Lung (tissue), 12 donors: ENCODE measurements around the gene SPEF2. TPM values are rescaled to one million over a fixed set of nuclear protein-coding genes. Genes with fewer than 3 reads are reported as not detected.

Experiments used
- ATAC-seq: fragments of 200-7000 bp; cut with Tn5 transposase; one replicate; pipeline ENCODE4 v1.9.1; 2020; ENCODE audit warnings: moderate number of reproducible peaks; ENCODE audit not compliant: insufficient read depth, low FRiP score
- DNase-seq, 3 donors: peaks; one replicate each; pipeline ENCODE4 v3.0.0-alpha.2; 2013 to 2017
- H3K27ac ChIP-seq, 2 donors: one replicate each; pipeline ENCODE4 v1.5.1; 2013; ENCODE audit warnings: mild to moderate bottlenecking in 2 of 2, moderate library complexity in 2 of 2, control low read depth in 1 of 2, inconsistent platforms in 1 of 2, low read depth in 1 of 2, low read length in 1 of 2
- H3K27me3 ChIP-seq, 3 donors: one replicate each; pipeline ENCODE4 v1.5.1; 2013; ENCODE audit warnings: low read length in 2 of 3; ENCODE audit not compliant: control insufficient read depth in 3 of 3, insufficient read depth in 3 of 3
- H3K36me3 ChIP-seq, 4 donors: one replicate each; pipeline ENCODE4 v1.5.1; 2013; ENCODE audit warnings: low read length in 4 of 4, mild to moderate bottlenecking in 1 of 4, moderate library complexity in 1 of 4; ENCODE audit not compliant: control insufficient read depth in 4 of 4, insufficient read depth in 4 of 4
- H3K4me1 ChIP-seq, 5 donors: one replicate each; pipeline ENCODE4 v1.5.1; 2013; ENCODE audit warnings: low read length in 5 of 5, mild to moderate bottlenecking in 2 of 5, moderate library complexity in 1 of 5; ENCODE audit not compliant: control insufficient read depth in 5 of 5, insufficient read depth in 5 of 5
- H3K4me3 ChIP-seq: one replicate; pipeline ENCODE4 v1.5.1; 2013; ENCODE audit warnings: mild to moderate bottlenecking, control low read depth, moderate library complexity
- H3K9ac ChIP-seq, 2 donors: one replicate each; pipeline ENCODE4 v1.5.1; 2013; ENCODE audit warnings: low read length in 2 of 2, control low read depth in 1 of 2; ENCODE audit not compliant: insufficient read depth in 1 of 2
- H3K9me3 ChIP-seq, 4 donors: one replicate each; pipeline ENCODE4 v1.5.1; 2013; ENCODE audit warnings: low read length in 3 of 4, mild to moderate bottlenecking in 1 of 4, moderate library complexity in 1 of 4; ENCODE audit not compliant: control insufficient read depth in 4 of 4, insufficient read depth in 3 of 4
- CTCF ChIP-seq: IDR thresholded peaks from 2 replicates; pipeline ENCODE4 v1.5.1; 2012; ENCODE audit warnings: mild to moderate bottlenecking; ENCODE audit errors: control extremely low read depth, extremely low read depth
- WGBS, 2 donors: extraction: QIAGEN DNeasy Blood & Tissue Kit; methylation state at CpG; one replicate each; pipeline ENCODE4 v1.1.7; 2013; 5-methylcytosine and 5-hydroxymethylcytosine counted together
- polyA plus RNA-seq, 2 donors: library from polyadenylated mRNA; stranded (reverse); fragments of 200-250 nt; gene quantifications; one replicate each; pipeline ENCODE4 v1.2.1, GENCODE V29; 2013
- total RNA-seq, 2 donors: library from RNA; depleted of rRNA in 1 of 2; stranded (reverse); fragments of >200 nt in 1 of 2; gene quantifications; one replicate each; pipeline ENCODE4 v1.2.1, GENCODE V29; 2014 to 2021
- donor health status: control.
- donor health status: control.
- donor health status: Bipolar disorder and iron deficiency.
- donor health status: healthy.
- donor health status: DM: yes; HTN: yes; CAD: no.

SPEF2 gene
- total and polyA plus RNA-seq, 4 donors: 2.7 to 73.9 (median 11.3) TPM

DNA sequence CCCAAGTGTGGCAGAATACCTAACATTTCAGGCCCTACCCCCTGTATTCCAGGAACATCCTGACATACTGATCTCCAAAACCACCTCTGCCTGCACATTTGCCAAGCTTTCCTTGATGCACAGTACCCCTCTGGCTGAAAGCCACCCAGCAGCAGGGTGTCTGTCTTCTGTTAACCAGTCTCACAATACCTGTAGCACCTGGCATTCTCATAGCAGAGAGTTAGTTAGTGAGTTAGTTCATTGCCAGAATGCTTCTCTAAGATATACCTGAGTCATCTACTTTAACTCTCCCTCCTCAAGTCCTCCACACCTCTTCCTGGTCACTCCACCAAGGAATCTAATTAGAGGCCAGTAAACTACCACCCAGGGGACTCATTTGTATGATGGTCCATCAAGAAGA, 192.9 kb downstream of the SPEF2 start:
- Histone ChIP-seq H3K27me3 (no peaks in the 10 kb centered on the region), H3K36me3 (no peaks in the 10 kb centered on the region), H3K27ac (no peak overlapping the region), H3K4me3 (no peak overlapping the region), H3K9me3 (peaks cover 0 to 2% (median 0%) of the 10 kb centered on the region in 4 donors), H3K4me1 (no peaks in the 10 kb centered on the region), H3K9ac (no peak overlapping the region)
- no peak for TF ChIP-seq CTCF
- DNase-seq (no peak), ATAC-seq (no peak)

GRCh38 chr5:35811108-35811741, 193.6 kb downstream of the SPEF2 start:
- Histone ChIP-seq H3K27me3 (no peaks in the 10 kb centered on the region), H3K4me3 (no peak overlapping the region), H3K27ac (no peak overlapping the region), H3K9me3 (peaks cover 0 to 5% (median 0%) of the 10 kb centered on the region in 4 donors), H3K4me1 (no peaks in the 10 kb centered on the region), H3K9ac (no peak overlapping the region), H3K36me3 (no peaks in the 10 kb centered on the region)
- WGBS, 2 donors: 64 to 72% methylated on average over 3 of the region's 3 CpGs
- ATAC-seq (no peak), DNase-seq (no peak)
- TF ChIP-seq CTCF: no peak

DNA sequence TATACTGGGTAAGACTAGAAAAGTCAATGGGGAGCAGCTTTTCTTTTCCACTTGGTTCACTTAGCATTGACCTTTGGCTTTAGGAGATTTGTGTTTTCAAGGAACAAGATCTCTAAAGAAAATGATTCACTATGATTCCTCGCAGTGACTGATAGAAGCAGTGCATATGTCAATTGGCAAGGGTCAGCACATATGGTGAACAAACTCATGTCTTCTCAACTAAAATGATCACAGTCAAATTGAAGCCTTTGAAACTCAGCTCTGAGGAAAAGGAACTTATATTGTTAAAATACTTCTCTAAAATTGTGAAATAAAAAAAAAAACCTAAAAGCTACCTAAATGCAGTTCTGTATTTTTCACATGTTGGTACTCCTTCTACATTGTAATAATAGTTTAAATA, 195.9 kb downstream of the SPEF2 start:
- Histone ChIP-seq H3K36me3 (no peaks in the 10 kb centered on the region), H3K4me3 (no peak overlapping the region), H3K27ac (no peak overlapping the region), H3K9ac (no peak overlapping the region), H3K9me3 (peaks cover 0 to 5% (median 0%) of the 10 kb centered on the region in 4 donors), H3K27me3 (peaks cover 0 to 2% (median 0%) of the 10 kb centered on the region in 3 donors), H3K4me1 (no peaks in the 10 kb centered on the region)
- no peak for TF ChIP-seq CTCF
- WGBS, 2 donors: 88 to 91% methylated on average over 1 of the region's 1 CpG
- ATAC-seq: no peak
- DNase-seq: no peak
